GM10266 (cell line): Measurements from ENCODE around the gene ACSL6.

ENCODE experiments used
- DNase-seq: peaks from one replicate; pipeline ENCODE4 v3.0.0; 2012; ENCODE audit errors: extremely low spot score
- TF ChIP-seq, protein P1 (sequence below): IDR thresholded peaks from 2 replicates; pipeline ENCODE4 v1.5.1; 2012; ENCODE audit warnings: mild to moderate bottlenecking, low read depth; ENCODE audit not compliant: control insufficient read depth, insufficient read depth; ENCODE audit errors: missing control alignments

Gene ACSL6

DNA sequence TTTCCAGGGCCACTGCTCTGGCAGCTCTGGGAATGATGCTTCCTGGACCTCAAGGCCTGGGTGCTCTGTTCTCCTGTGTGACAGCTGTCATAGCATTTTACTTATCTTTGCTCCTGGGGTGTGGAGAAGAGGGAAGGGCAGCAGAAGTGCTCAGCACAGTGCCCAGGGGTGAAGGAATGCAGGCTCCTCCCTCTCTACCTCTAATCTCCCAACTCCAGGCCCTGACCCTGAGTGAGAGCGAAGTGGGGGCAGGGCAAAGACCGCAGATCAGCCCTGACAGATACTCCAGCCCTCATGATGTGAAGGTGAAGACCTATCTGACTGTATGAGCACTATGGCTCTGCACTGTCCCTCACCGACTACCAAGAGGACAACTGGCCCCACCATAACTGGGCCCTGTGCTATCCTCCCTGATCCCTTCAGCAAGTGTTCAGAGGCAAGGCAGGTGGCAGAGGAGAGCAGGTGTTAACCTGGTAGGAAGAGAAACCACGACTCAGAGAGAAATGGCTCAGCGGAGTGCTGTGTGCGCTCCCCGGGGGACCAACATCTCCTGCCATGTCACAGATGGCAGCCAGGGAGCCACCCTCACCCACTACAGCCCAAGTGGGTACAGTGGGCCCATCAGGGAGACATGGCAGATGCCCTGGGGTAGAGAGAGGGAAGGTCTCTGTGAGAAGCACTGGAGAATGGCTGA is 16.8 kb downstream of the ACSL6 start:
- no peak for DNase-seq
- TF ChIP-seq, protein P1, sequence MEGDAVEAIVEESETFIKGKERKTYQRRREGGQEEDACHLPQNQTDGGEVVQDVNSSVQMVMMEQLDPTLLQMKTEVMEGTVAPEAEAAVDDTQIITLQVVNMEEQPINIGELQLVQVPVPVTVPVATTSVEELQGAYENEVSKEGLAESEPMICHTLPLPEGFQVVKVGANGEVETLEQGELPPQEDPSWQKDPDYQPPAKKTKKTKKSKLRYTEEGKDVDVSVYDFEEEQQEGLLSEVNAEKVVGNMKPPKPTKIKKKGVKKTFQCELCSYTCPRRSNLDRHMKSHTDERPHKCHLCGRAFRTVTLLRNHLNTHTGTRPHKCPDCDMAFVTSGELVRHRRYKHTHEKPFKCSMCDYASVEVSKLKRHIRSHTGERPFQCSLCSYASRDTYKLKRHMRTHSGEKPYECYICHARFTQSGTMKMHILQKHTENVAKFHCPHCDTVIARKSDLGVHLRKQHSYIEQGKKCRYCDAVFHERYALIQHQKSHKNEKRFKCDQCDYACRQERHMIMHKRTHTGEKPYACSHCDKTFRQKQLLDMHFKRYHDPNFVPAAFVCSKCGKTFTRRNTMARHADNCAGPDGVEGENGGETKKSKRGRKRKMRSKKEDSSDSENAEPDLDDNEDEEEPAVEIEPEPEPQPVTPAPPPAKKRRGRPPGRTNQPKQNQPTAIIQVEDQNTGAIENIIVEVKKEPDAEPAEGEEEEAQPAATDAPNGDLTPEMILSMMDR, result no peak

DNA sequence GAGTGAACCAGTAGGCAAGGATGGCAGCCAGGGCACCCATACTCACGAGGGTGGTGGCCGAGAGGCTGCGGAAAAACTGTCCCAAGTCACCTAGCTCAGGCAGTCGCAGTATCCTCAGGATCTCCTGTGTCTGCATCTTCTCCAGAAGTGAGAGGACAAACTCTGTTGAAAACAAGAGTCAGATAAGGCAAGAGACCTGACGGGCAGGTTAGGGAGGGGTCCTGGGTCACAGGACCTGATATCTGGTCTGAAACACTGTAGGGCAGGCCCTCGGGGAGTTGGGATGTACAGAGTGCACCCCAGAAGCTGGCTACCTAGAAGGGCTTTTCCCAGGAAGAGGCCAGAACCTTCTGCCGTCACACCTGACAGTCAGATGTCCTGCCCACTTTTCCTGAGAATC is 17.4 kb downstream of the ACSL6 start:
- TF ChIP-seq, protein P1, result no peak
- no peak for DNase-seq

DNA sequence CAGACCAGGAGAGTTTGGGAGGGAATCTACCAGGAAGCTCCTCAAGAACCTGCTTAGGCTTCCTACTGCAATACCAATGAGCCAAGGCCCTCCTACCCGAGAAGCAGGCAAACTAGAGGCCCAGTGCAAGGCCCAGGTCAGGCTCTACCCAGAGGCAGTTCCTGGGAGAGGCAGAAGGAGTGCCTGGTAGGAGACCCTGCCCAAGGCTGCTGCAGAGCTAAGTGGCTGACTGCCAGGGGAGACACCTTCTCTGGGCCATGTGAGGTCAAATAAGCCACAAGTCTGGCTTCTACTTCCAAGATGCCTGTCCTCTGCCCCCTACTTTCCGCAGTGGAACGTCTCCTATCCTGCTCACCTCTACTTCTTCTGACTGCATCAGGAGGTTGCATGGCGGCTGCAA is 17.8 kb downstream of the ACSL6 start:
- TF ChIP-seq, protein P1, result no peak
- DNase-seq, result no peak

DNA sequence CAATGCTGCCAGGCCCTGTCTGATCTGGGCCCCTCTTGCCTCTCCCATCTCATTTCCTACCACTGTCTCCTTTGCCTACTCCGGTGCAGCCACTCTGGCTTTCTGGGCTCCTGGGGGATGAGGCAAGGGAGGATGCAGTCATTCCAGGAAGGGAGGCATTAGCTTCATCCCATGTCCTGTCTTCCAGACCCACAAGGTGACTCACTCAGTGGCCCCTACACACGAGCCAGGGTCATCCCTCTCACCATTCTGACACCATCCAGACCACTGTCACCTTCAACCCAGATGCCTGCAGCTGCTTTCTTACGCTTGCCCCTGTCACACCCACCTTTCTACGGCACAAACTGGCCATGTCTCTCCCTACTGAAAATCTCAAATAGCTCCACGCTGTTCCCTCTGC is 19.1 kb downstream of the ACSL6 start:
- DNase-seq, result no peak
- TF ChIP-seq, protein P1, result no peak

DNA sequence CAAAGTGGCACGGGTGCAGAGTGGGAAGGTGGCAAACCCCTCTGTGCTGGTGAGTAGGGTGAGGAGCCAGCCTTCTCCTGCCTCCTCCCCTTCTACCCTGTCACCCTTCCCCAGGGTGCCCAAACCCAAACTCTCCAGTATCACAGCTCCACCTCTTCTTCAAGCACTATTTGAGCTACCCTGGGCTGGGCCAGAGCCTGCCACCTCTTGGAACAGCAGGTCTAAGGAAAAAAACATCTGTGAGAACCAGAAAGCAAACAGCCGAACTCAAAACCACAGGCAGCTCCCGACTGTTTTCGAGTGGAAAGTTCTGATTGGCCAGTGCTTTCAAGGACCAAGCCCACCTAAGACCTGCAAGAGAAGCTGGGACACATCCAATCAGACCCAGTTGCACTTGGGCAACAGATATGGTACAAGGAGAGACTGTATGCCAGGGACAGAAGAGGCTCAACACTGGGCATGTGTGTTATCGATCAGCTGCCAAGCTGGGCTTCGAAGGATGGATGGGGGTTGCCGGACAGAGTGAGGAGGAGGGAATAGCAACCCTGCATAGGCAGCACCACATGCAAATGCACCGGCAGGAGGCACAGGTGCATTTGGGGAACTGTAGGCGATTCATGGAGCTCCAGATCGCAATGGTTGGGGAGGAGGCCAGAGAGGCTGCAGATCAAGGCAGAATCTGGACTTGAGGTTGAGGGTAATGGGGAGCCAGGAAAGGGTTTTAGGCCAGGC is 19.7 kb downstream of the ACSL6 start:
- TF ChIP-seq, protein P1, result no peak

DNA sequence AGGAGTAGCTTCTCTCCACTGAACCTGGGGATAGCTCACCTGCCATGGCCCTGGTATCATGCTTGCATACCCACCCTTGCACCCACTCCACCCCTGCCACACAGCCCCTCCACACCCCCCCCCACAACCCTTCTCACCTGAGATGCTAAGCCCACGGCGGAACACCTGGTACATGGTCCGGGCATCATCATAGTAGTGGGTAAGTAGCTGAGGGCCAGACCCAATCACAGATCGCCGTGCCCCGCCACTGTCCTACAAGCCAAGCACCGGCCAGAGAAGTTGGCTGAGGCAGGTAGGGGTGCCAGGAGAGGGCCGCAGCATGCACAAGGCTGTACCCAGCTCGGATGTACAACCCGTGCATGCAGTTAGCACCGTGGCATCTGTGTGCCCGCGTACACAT is 20.7 kb downstream of the ACSL6 start:
- TF ChIP-seq, protein P1, result no peak
- no peak for DNase-seq

More for the DNA sequence above, 19.7 kb downstream of the ACSL6 start:
- DNase-seq, result no peak

DNA sequence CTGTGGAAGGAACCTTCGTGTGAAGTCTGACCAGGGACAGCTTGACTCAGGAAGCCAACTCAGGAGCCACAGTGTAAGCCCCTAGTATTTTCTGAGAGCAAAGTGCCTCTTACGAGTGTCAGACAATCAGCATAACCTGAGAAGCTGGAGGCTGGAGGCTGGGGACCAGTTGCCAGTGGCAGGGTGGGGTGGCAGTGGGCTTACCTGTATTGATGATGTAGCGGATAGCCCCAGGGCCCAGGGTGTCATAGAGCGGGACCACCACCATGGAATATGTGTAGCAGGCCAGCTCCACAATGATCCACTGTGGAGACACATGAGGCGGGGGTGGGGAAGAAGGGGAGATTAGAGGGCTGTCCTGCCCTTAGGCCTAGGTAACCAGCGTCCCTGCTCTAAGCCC is 22.9 kb downstream of the ACSL6 start:
- TF ChIP-seq, protein P1, result no peak
- DNase-seq, result no peak
